Right ventricle myocardium superior (tissue), 1 donor: ENCODE results near the gene CDK6. TPM values are rescaled to one million over a fixed set of nuclear protein-coding genes. Genes with fewer than 3 reads are reported as not detected.
"Not testable (repeated sequence)": the region's sequence is repeated elsewhere in the genome, so short reads cannot be mapped to it uniquely, and the experiment has no call there.

ENCODE experiments used
- ATAC-seq: fragments of 200-7000 bp; cut with Tn5 transposase; one replicate; pipeline ENCODE4 v1.9.1; 2020; ENCODE audit warnings: mild to moderate bottlenecking; ENCODE audit not compliant: poor library complexity
- DNase-seq: peaks from one replicate; pipeline ENCODE4 v3.0.0-alpha.2; 2020
- intact Hi-C: fragments of 100-400 bp; cut with DNase I; formaldehyde crosslinking; loops from one replicate; pipeline ENCODE4 v1.11.2; 2022
- long read RNA-seq: library from polyadenylated mRNA; unstranded; transcript quantifications from one replicate; pipeline ENCODE4 v2.0.0, GENCODE V29; 2021
- total RNA-seq: library from RNA; stranded (reverse); fragmentation: NEBNext Ultra II Directional; extraction: Animal tissue kit (Norgen Biotek cat#: 25700); gene quantifications from one replicate; pipeline ENCODE4 v1.2.1, GENCODE V29; 2021
- donor health status: DM: no; HTN: yes; CAD: no; lungs with severe emphysema.

The CDK6 gene
- total RNA-seq = 22.3 TPM
- long read RNA-seq, partial matches to known transcripts = 5 of 23 reads
- long read RNA-seq, other reads (novel, unspliced or antisense) = 15 of 23 reads

DNA sequence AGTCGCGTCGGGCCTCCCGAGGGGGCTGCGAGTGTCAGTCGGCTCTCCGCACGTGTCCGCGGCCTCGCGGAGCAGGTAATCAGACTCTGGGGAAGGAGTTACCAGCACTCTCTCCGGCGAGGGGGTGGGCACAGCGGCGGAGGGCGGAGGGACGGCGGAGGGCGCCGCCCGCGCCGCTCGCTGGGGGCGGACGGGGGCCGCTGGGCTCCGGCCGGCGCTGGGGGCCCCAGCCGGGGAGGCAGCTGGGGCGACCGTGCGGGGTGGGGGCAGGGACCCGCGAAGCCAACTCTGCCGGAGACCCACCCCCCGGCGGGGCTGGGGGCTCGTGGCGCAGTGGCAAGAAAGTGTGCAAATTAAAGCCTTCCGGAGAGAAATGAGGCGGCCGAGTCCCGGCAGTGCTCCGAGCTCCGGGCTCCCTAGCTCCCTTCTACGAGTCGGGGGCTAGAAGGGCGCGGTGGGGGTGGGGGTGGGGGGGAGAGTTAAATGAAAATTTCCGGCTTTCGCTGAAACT is at the start of gene CDK6:
Gene CDK6 (minus strand): TSS at position 85 of the 511 bp plus-strand sequence. CDS start 3,250 bp downstream, outside the sequence.
- DNase-seq (peak; percentile 73), ATAC-seq (peak; percentile 46)
- intact Hi-C loops = no loop called here

- intact Hi-C loops, DNase-seq, ATAC-seq: not testable (repeated sequence)
These were observed 49.7 kb upstream of the CDK6 start for GRCh38 chr7:92886039-92886438.

DNA sequence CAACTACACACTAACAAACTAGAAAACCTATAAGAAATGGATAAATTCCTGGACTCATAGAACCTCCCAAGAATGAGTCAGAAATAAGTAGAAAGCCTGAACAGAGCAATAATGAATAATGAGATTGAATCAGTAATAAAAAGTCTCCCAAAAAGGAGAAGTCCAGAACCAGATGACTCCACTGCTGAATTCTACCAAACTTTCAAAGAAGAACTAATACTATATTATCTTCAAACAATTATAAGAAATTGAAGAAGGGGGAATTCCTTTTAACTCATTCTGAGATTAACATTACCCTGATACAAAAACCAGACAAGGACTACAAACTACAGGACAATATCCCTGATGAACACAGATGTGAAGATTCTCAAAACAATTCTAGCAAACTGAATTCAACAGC is 47.8 kb upstream of the CDK6 start:
- no peak for DNase-seq
- intact Hi-C loops = no loop called here
- ATAC-seq = no peak

DNA sequence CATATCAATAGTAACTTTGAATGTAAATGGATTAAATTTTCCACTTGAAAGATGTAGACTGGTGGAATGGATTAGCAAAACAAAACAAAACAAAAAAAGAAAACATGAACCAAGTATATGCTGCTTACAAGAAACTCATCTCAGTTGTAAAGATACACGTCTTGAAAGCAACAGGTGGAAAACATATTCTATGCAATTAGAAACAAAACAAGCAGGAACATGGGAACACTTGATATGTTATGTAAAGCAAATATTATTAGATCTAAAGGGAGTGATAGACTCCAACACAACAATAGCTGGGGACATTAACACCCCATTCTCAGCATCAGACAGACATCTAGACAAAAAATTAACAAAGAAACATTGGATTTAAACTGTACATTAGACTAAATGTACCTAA is 46.4 kb upstream of the CDK6 start:
- intact Hi-C loops = no loop called here
- no peak for ATAC-seq
- no peak for DNase-seq

DNA sequence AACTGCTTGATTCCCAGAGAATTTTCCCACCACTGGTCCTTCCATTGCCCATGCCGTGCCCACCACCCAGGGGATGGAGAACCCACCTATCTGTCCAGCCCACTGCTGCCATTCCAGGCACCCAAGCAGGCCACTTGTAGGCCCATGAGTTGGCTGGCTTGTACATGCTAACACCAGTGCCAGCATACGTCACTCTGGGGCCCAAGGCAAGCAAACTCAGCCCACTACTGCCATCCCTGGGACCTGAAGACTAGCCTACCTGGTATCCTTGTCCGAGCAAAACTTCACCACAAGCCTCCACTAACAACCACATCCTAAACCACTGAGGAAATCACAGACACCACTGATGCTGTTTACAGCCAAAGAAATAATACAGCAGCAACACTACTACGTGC is 44.7 kb upstream of the CDK6 start:
- no peak for DNase-seq
- ATAC-seq = no peak
- intact Hi-C loops = no loop called here

DNA sequence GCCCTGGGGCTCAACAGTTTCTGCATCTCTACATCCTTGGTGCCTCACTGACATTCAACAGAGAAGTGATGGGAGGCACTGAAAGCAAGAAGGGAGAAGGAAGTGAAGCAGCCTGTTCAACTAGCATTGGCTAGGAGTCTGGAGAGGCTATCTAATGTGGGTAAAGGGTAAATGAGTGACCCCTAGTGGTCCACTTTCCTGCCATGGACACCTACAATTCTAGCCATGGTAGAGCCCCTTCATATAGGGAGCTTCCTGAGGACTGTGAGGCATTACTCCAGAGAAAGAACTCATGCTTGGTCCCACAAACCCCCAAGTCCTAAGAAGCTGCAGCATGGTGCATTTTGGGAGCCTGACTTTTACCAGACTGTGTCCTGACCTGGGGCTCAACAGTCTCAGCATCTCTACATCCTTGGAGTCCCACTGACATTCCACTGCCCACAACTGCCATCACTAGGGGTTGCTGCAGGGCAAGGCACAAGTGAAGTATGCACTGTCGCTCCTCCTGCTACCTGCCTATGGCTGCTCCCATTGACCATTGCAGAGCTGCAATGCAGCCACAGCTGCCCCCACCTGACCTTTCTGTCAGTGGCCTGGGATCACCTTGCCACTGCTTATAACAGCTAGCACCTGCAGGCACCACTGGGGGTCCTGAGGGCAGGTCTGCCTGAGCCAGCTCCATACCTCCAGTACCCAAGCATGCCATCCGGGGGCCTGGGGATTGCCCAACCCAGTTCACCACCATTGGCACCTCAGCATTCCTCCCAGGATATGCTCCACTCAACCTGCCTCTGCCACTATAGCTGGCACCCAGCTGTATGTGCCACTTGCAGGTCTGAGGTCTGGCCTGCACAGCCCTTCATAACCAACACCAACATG is 44.1 kb upstream of the CDK6 start:
- ATAC-seq (peak; percentile 67), DNase-seq (no peak)
- intact Hi-C loops = no loop called here

- ATAC-seq = no peak
- intact Hi-C loops = no loop called here
These were observed 41.0 kb upstream of the CDK6 start for GRCh38 chr7:92877367-92877766.

DNA sequence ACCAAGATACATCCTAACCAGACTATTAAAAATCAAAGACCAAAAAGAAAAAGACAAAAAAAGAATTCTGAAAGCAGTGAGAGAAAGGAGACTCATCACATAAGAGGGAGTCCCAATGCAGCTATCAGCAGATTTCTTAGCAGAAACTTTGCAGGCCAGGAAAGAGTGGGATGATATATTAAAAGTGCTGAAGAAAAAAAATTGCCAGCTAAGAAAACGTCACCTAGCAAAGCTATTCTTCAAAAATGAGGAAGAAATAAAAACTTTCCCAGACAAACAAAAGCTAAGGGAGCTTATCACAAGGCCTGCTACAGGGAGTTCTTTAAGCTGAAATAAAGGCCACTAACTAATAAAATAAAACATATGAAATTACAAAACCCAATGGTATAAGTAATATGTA is 40.5 kb upstream of the CDK6 start:
- no peak for DNase-seq
- intact Hi-C loops = no loop called here
- ATAC-seq = no peak

More at GRCh38 chr7:92877367-92877766, 41.0 kb upstream of the CDK6 start:
- no peak for DNase-seq

- intact Hi-C loops = no loop called here
- ATAC-seq (no peak), DNase-seq (no peak)
These were observed 39.3 kb upstream of the CDK6 start for GRCh38 chr7:92875719-92876118.

DNA sequence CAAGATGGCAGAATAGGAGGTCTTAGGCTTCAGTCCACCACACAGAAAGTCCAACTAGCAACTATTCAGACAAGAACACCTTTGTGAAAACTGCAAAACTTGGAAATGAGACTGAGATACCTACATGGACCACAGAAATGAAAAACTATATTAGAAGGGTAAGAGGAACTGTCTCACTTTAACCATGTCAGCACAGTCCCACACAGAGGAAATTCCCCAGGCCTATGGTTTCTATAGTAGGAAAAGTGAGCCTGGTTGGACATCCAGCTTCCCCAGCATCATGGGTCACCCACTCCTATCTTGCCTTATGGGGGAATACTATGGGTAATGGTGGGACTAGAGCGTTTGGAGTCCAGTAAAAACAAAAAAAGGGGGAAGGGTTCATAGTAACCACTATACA is 38.8 kb upstream of the CDK6 start:
- intact Hi-C loops = no loop called here
- no peak for ATAC-seq
- DNase-seq = no peak

GRCh38 chr7:92874567-92874966 is 38.2 kb upstream of the CDK6 start:
- DNase-seq = no peak
- ATAC-seq = no peak
- intact Hi-C loops = no loop called here

DNA sequence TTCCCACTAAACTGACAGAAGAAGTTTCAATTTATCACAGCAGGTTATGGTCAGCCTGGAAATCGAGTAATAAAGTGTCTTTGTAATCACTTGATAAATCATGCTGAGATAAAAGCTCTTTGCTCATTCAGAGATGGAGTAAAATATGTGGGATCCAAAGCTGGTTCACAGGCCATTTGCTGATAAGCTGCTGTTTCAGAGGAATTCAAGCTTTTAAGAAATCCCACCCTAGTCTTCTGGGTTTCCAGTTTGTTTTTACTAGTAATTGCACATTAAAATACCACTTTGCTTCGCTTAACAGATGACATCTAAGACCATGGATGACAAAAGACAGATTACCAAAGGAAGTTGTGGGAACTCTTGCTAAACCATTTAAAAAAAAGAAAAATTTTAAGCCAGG is 37.4 kb upstream of the CDK6 start:
- DNase-seq (no peak), ATAC-seq (no peak)
- intact Hi-C loops = no loop called here

DNA sequence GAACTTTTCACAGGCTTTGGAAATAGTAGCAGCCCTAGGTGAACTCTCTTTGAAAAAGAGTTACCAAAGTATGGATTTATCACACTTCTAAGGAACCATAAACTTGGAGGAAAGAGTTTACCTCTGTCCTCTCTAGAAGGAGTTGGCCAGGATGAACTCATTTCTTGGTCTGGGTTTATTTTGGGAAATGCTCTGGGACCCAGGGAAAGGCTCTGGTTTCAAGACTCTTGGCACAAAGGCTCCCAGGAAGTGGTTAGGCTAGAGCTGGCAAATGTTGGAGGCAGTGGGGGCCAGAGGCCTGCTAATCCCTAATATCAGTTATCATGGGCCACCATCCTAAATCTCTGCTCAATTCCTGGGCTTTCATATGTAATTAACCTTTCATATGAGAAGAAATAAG is 36.3 kb upstream of the CDK6 start:
- DNase-seq (no peak), ATAC-seq (no peak)
- intact Hi-C loops = no loop called here

GRCh38 chr7:92868683-92869293 is 32.4 kb upstream of the CDK6 start:
- DNase-seq (no peak), ATAC-seq (no peak)
- intact Hi-C loops = no loop called here

- ATAC-seq, intact Hi-C loops, DNase-seq: not testable (repeated sequence)
These were observed 27.8 kb upstream of the CDK6 start for GRCh38 chr7:92864169-92864568.

DNA sequence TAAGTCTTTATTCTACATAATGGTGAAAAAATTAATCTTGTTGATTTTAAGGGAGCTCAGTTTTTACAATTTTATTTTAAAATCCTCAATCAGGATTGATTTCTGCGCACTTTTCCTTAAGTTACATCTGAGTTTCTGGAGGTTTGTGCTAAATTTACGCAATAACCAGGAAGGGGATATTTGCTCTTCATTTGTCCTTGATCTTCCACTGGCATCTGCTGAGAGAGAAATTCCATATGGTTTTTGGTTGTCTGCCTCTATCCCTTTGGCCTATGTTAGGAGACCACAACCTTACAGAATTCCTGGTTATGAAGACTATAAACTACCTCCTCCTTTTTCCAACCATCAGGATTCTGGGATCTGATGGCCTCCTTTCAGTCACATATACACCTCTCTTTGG is 20.1 kb upstream of the CDK6 start:
- ATAC-seq (no peak), DNase-seq (no peak)
- intact Hi-C loops = no loop called here

DNA sequence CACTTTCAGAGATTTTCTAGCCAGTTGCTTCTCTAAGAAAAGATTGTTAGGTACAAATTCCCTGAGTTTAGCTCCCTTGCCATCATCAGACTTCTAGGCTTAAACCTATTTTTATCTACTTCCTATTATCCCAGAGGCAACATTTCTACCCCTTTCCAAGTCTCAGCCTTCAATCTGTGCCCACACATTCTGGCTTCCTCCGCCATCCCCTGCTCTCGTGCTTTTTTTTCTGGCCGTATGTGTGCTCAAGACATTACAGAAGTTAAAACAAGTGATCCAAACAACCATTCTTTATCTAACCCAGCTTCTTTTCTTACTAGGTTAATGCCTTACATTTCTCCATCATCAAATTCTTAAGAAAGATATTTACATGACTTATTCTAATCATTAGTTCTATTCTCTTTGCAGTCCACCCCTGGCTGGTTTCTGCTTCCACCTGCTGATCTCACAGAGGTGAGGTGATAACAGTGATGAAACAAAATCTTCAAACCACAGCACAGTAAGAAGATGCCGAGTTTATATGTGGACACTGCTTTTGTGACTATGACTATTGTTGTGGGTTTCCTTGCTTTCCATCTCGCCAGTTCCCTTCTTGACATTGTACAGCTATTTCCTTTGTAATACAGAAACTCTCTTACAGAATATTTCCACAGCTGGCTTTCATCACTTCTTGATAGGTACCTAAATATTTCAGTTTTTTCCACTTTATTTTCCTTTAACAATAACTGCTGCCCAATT is 18.3 kb upstream of the CDK6 start:
- DNase-seq = no peak
- intact Hi-C loops = no loop called here
- no peak for ATAC-seq

- intact Hi-C loops = no loop called here
- DNase-seq (no peak), ATAC-seq (no peak)
These were observed 15.4 kb upstream of the CDK6 start for GRCh38 chr7:92851732-92852131.

DNA sequence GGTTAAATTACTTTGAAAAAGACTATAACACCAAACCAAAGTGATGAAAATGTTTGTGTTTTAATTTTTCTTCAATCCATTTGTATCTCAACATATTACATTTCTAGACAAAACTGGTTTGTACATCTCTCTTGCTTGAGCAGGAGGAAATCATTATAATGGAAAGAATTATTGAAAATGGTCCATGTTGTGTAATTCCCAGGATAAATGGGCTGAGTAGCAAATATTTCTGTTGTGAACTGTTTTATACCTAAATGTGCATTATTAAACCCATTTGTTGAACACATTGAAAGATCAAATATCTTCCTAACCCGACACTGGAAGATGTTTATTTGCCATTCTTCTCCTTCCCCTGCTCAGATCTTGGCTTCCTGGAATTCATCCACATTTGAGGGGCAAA is 14.1 kb upstream of the CDK6 start:
- no peak for DNase-seq
- intact Hi-C loops = no loop called here
- ATAC-seq = no peak
